ENCODE data around the gene ASIC4.

Gene ASIC4

DNA sequence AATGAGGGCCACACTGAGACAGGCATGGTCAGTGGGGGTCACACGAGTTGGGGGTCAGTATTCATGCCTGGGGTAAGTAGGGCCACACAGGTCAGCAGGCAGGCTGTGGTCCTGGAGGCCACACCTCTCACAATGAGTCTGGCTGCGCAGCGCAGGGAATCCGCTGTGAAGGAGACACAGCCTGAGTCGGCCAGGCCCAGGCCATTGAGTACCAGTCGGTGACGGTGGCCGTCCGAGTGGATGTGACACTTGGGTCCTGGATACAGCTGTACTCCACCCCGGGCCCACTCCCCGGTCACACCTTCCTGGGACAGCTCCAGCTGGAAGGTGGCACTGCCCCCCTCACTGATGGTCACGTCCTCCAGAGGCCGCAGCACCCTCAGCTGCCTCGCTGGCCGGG is 40.1 kb downstream of the ASIC4 start:
- DNase-seq, result no peak

GRCh38 chr2:219555956-219556355 is 41.7 kb downstream of the ASIC4 start:
- DNase-seq, result no peak

- no peak for DNase-seq
These were observed 42.1 kb downstream of the ASIC4 start for GRCh38 chr2:219556413-219556812.

DNA sequence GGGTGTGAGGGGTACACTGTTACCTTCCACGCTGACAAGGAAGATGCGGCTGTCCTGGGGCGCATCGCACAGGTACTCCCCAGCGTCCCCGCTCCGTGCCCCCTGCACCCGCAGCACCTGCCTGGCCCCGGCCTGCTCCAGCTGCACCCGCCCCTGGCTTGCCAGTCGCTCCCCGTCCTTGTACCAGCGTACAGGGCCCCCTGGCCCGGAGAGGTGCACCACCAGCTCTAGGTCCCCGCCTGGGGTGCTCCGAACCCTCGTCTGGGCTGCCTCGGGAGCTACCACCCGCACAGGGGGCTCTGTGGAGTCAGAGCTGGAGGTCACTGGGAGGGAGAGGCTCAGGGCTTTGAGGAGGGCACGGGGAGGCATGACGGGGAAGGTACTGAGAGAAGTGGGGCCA is 43.0 kb downstream of the ASIC4 start:
- DNase-seq, result no peak

DNA sequence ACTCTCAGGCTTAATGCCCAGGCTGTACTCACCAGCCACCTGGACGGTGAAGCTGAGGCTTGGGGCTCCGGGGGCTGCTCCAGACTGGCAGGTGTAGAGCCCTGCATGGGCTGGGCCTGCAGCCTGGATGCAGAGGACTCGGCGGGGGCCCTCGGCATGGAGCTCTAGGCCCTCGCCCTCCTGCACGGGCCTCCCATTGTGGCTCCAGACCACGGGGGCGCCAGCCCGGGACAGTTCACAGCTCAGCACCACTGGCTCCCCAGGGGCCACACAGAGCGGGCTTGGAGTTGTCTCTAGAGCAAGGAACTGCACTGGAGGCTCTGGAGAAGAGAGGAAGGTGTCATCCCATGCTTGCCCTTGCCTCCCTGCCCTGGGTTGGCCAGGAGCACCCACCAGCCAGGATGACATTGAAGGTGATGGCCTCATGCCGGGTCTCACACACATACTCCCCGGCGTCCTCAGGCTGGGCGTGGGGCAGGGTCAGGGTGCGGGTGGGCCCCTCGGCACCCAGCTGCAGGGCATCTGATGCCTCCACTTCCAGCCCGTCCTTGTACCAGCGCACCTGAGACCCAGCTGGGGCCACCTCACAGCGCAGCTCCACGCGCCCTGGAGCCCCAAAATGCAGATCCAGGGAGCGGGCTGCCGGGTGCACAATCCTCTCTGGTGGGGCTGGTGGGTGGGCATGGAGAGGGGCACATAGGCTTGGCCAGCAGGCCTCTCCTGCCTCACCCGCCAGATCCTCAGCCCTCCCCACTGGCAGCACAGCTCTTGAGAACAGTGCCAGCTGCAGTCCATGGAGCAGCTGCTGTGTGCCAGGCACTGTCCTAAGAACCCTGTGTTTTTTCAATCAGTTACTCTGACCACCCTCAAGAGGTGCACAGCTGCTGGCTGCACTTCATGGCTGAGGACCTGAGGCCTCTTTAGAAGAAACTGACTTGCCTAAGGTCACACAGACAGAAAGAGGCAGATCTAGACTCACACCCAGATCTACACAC is 43.8 kb downstream of the ASIC4 start:
- no peak for DNase-seq

- no peak for DNase-seq
These were observed 45.1 kb downstream of the ASIC4 start for GRCh38 chr2:219559156-219559915.

GRCh38 chr2:219560037-219560892 is 46.0 kb downstream of the ASIC4 start:
- DNase-seq, result no peak

GRCh38 chr2:219560893-219561178 is 46.6 kb downstream of the ASIC4 start:
- DNase-seq, result no peak

DNA sequence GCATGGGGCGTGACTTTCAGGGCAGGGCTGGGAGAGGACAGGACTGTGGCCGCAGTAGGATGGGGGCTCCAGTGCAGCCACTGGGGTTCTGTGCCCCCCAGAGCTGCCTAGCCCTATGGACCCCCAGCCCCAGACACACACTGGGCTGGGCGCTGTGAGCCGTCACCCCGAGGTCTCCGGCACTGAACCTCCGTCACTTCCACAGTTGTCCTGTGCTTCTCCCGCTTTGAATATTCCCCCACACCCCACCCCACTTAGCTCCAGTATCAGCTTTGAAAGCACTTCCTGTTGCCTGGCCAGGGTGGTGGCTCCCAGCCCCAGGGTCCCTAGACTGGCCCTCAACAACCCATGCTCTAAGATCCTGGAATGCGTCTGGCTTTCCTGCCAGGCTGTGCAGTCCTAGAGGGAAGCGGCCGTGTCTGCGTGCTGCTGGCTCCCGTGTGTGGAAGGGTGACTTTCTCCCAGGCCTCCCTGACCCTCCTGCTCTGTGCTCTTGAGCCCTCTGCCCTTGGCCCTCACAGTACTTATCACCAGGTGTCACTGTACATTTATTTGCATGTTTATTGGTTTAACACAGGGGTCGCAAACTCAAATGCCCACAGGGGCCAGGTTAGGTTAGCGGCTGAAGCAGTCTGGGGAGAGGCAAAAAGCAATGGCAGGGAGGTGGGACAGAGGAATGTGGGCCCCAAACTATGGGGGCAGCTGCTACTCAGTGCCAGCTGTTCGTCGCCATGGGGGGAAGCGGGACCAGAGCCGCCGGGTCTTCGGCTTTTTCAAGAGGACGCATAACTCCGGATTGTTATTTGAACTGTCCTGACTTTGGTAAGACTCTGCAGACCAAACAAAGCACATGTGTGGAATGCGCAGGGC is 47.1 kb downstream of the ASIC4 start:
- DNase-seq, result no peak

GRCh38 chr2:219562049-219563020 is 48.1 kb downstream of the ASIC4 start:
- DNase-seq, result no peak

DNA sequence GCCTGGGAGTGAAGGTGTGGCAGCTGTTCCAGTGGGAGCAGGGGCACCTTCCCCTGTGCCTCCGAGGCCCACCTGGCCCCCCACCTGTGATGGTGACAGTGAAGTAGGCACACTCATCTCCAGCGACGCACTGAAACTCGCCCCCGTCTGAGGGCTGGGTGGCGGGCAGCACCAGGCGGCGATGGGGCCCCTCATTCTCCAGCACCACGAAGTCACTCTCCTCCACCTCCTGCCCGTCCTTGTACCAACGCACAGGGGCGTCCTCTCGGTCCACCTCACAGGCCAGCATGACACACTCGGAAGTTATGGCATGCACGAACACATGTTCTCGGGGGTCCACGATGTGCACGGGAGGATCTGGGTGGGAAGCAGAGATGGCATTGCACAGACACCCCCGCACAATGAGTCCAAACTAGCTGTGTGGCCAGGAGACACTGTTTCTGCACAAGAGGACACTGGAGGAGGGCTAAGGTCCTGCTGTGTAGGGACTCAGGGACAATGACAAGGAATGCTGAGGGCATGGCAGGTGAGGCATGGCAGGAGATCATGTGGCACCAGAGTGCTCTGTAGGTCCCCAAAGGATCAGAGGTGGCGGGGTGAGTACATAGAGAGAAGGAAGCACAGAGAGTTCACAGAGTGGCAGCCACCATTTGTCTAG is 49.1 kb downstream of the ASIC4 start:
- DNase-seq, result no peak

DNA sequence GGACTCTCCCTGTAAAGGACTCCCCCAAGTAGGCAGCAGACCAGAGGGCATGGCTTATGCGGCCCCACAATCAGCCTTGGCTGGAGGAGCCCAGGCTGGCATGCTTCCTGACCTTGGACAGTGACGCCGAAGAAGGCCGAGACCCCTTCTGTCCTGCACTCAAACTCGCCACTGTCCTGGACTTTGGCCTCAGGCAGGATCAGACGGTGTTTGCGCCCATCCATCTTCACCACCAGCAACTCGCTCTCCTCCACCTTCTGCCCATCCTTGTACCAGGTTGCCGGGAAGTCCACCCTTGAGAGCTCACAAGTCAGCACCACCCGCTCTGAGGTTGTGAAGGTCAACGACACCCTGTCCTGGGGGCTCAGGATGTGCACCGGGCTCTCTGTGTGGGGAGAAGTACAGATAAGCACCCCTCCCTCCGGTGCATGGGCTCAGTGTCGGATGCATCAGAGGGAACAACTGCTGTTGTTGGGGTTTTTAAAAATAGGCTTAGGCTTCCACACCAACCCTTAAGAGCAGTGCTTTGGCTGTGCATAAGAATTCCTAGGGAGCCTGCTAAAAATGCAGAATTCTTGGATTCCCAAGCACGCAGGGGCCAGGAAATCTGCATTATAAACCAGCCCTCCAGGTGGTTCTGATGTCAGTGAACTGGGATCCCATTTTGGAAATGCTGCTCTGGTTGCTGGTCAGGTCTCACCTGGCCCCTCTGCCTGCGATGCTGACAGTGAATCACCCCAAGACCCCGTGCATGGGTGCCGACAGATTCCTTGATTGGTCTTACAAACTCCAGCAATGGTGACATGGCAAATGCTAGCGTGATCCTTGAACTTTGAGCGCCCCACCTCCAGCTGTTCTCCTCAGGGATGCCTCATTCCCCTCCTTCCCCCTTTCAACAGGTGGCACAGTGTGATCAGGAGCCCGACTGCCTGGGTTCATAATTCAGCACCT is 51.1 kb downstream of the ASIC4 start:
- DNase-seq, result no peak

DNA sequence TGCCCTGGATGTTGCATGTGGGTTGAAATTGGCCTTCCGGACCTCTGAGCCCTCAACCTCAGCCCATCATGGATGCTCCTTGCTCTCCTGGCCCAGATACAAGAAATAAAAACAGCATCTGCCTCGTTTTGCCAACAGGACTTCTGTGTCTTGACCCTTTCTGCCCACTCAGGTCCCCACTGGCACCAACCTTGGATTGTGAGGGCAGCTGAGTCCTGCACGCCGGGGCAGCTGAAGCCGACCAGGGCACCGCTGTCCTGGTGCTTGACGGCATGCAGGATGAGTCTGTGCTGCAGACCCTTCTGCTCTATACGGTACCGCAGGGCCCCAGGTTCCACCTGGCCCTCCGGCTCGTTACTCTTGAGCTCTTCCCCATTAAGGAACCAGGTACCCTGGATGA is 52.4 kb downstream of the ASIC4 start:
- DNase-seq, result no peak

DNA sequence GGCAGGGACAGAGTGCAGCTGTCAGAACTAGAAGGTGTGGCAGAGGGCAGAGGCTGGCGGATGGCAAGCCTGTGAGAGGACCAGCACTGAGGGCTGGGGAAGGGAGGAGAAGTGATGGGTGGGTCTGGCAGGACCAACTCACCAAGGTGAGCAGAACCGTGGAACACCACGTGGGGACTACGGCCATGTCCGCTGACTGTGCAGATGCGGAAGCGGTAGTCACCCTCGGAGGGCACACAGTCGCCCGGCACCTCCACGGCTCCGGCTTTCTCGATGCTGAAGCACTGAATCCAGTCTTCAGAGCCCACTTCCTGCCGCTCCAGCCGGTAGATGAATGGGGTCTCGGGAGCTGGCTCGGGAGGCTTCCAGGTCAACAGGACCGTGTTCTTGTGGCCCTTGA is 52.8 kb downstream of the ASIC4 start:
- DNase-seq, result no peak

GRCh38 chr2:219567791-219568361 is 53.6 kb downstream of the ASIC4 start:
- DNase-seq, result no peak

DNA sequence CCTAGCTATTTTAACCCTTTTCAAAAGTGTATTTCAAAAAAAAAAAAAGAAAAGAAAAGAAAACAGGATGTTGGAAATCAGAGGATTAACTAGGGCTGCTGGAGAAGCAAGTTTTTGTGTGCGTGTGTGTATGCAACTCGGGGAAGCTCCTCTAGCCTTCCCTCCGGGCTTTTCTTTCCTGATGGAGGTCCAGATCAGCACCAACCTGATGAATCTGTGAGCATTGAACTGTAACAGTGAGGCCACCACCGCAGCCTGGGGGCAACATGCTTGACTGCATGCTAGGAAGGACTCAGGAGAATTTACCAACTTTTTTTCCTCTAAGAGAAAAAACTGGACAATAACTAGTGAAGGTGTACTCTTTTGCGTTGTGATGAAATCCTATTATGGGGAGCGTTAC is 54.8 kb downstream of the ASIC4 start:
- DNase-seq, result no peak

DNA sequence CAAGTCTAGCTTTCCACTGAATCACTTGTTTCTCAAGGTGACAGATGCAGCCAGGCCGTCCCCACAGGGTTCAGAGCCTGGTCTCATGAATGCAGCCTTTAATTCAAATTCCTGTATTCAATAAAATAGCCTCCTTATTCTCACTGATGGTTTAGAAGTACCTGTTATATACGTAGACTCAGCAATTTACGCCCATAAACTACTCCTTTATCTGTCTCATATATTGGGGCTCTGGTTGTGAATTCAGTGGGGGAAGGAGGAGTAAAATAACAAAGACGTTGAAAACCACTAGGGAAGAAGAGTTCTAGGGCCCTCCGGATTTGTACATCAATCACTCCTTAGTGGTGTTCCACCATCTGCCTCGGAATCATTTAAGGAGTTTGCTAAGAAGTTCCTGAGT is 55.4 kb downstream of the ASIC4 start:
- no peak for DNase-seq

GRCh38 chr2:219570194-219570923 is 56.1 kb downstream of the ASIC4 start:
- DNase-seq, result no peak
